ENCODE measurements around the gene ZNF133.

Gene ZNF133

GRCh38 chr20:18359854-18360253 is 71.5 kb downstream of the ZNF133 start:
- TF ChIP-seq CTCF (IDR thresholded peaks at IDR 0.05; ENCODE audit: low read depth, low read length) (no peak), EZH2phosphoT487 (IDR thresholded peaks at IDR 0.05; ENCODE audit: low read depth) (no peak)
- no peaks in the 10 kb centered on the region for H3K9me3 ChIP-seq (ENCODE audit: insufficient read depth, low read length)
- H2AFZ ChIP-seq (ENCODE audit: low read depth, low read length), result no peak overlapping the region
- H4K20me1 ChIP-seq (ENCODE audit: insufficient read depth, low read length), result no peaks in the 10 kb centered on the region
- no peak overlapping the region for H3K9ac ChIP-seq (ENCODE audit: low read length)
- H3K4me2 ChIP-seq (ENCODE audit: low read length), result no peak overlapping the region
- no peak overlapping the region for H3K27ac ChIP-seq (ENCODE audit: low read length)
- H3K79me2 ChIP-seq (ENCODE audit: low read length), result no peaks in the 10 kb centered on the region
- no peaks in the 10 kb centered on the region for H3K4me1 ChIP-seq (ENCODE audit: low read length)
- H3K4me3 ChIP-seq (ENCODE audit: low read length), result no peak overlapping the region
- peaks cover 2% of the 10 kb centered on the region; the same call in 1 of the 2 replicates for H3K27me3 ChIP-seq (ENCODE audit: low read depth, low read length)
- no peaks in the 10 kb centered on the region for H3K36me3 ChIP-seq (replicated peaks; ENCODE audit: low read depth, low read length)

- no peak overlapping the region for H2AFZ ChIP-seq (ENCODE audit: low read depth, low read length)
- TF ChIP-seq CTCF (IDR thresholded peaks at IDR 0.05; ENCODE audit: low read depth, low read length), result no peak
- TF ChIP-seq EZH2phosphoT487 (IDR thresholded peaks at IDR 0.05; ENCODE audit: low read depth), result no peak
- no peak overlapping the region for H3K4me2 ChIP-seq (ENCODE audit: low read length)
- no peaks in the 10 kb centered on the region for H3K27me3 ChIP-seq (ENCODE audit: low read depth, low read length)
- H3K9ac ChIP-seq (ENCODE audit: low read length), result no peak overlapping the region
- H3K27ac ChIP-seq (ENCODE audit: low read length), result no peak overlapping the region
- no peaks in the 10 kb centered on the region for H3K9me3 ChIP-seq (ENCODE audit: insufficient read depth, low read length)
- no peaks in the 10 kb centered on the region for H3K36me3 ChIP-seq (replicated peaks; ENCODE audit: low read depth, low read length)
- H3K4me1 ChIP-seq (ENCODE audit: low read length), result no peaks in the 10 kb centered on the region
- H3K79me2 ChIP-seq (ENCODE audit: low read length), result no peaks in the 10 kb centered on the region
- no peaks in the 10 kb centered on the region for H4K20me1 ChIP-seq (ENCODE audit: insufficient read depth, low read length)
- no peak overlapping the region for H3K4me3 ChIP-seq (ENCODE audit: low read length)
These were observed 72.3 kb downstream of the ZNF133 start for GRCh38 chr20:18360635-18361034.

GRCh38 chr20:18361678-18362077 is 73.4 kb downstream of the ZNF133 start:
- H3K4me2 ChIP-seq (ENCODE audit: low read length), result no peak overlapping the region
- no peaks in the 10 kb centered on the region for H3K9me3 ChIP-seq (ENCODE audit: insufficient read depth, low read length)
- no peaks in the 10 kb centered on the region for H3K27me3 ChIP-seq (ENCODE audit: low read depth, low read length)
- H3K4me1 ChIP-seq (ENCODE audit: low read length), result no peaks in the 10 kb centered on the region
- H3K79me2 ChIP-seq (ENCODE audit: low read length), result no peaks in the 10 kb centered on the region
- no peaks in the 10 kb centered on the region for H4K20me1 ChIP-seq (ENCODE audit: insufficient read depth, low read length)
- no peaks in the 10 kb centered on the region for H3K36me3 ChIP-seq (replicated peaks; ENCODE audit: low read depth, low read length)
- no peak for TF ChIP-seq CTCF (IDR thresholded peaks at IDR 0.05; ENCODE audit: low read depth, low read length)
- TF ChIP-seq EZH2phosphoT487 (IDR thresholded peaks at IDR 0.05; ENCODE audit: low read depth), result no peak
- H2AFZ ChIP-seq (ENCODE audit: low read depth, low read length), result no peak overlapping the region
- H3K9ac ChIP-seq (ENCODE audit: low read length), result no peak overlapping the region
- no peak overlapping the region for H3K4me3 ChIP-seq (ENCODE audit: low read length)
- no peak overlapping the region for H3K27ac ChIP-seq (ENCODE audit: low read length)

DNA sequence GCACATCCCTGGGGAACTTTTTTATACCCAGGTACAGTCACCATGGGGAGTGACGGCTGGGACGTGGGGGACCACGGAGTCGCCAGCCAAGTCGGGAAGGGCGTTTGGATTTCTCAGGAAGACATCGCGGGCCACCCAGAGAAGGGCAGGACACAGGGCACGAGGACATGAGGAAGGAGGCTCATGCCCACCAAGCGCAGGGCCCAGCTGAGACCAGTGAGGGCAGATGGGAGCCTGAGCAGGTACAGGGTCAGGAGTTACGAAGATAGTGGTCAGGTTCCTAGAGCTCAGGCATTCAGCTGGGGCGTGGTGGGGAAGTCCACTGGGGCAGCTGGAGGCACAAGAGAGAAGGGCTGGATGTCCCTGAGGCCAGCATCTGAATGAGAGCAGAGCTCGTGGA is 74.6 kb downstream of the ZNF133 start:
- no peaks in the 10 kb centered on the region for H4K20me1 ChIP-seq (ENCODE audit: insufficient read depth, low read length)
- H3K36me3 ChIP-seq (replicated peaks; ENCODE audit: low read depth, low read length), result no peaks in the 10 kb centered on the region
- H3K4me3 ChIP-seq (ENCODE audit: low read length), result no peak overlapping the region

More for the DNA sequence above, 74.6 kb downstream of the ZNF133 start:
- no peak overlapping the region for H2AFZ ChIP-seq (ENCODE audit: low read depth, low read length)
- no peaks in the 10 kb centered on the region for H3K9me3 ChIP-seq (ENCODE audit: insufficient read depth, low read length)
- no peak overlapping the region for H3K9ac ChIP-seq (ENCODE audit: low read length)
- H3K4me1 ChIP-seq (ENCODE audit: low read length), result no peaks in the 10 kb centered on the region
- H3K4me2 ChIP-seq (ENCODE audit: low read length), result no peak overlapping the region
- no peaks in the 10 kb centered on the region for H3K27me3 ChIP-seq (ENCODE audit: low read depth, low read length)
- H3K79me2 ChIP-seq (ENCODE audit: low read length), result no peaks in the 10 kb centered on the region
- H3K27ac ChIP-seq (ENCODE audit: low read length), result no peak overlapping the region
- TF ChIP-seq EZH2phosphoT487 (IDR thresholded peaks at IDR 0.05; ENCODE audit: low read depth), result no peak
- TF ChIP-seq CTCF (IDR thresholded peaks at IDR 0.05; ENCODE audit: low read depth, low read length), result no peak
